Esophagus squamous epithelium (tissue), 4 donors: ENCODE results near the gene DGLUCY.

ENCODE experiments used
- POLR2A ChIP-seq, 4 donors: fragments of 450-650 bp; IDR thresholded peaks; one replicate each; pipeline ENCODE4 v1.6.1; 2017; ENCODE audit warnings: antibody characterized with exemption in 4 of 4, mild to moderate bottlenecking in 4 of 4, moderate library complexity in 3 of 4
- TF ChIP-seq, protein P1 (sequence below), 6 experiments: fragments of 450-650 bp in 4 of 6; fragments of 200-600 bp in 2 of 6; sonication (generic) in 2 of 6; IDR thresholded peaks; one replicate each; pipeline ENCODE4 v1.5.1; 2016 to 2019; ENCODE audit warnings: antibody characterized with exemption in 6 of 6, mild to moderate bottlenecking in 4 of 6, moderate library complexity in 4 of 6

GRCh38 chr14:91204657-91205056 is 90.8 kb downstream of the DGLUCY start:
- TF ChIP-seq, protein P1, sequence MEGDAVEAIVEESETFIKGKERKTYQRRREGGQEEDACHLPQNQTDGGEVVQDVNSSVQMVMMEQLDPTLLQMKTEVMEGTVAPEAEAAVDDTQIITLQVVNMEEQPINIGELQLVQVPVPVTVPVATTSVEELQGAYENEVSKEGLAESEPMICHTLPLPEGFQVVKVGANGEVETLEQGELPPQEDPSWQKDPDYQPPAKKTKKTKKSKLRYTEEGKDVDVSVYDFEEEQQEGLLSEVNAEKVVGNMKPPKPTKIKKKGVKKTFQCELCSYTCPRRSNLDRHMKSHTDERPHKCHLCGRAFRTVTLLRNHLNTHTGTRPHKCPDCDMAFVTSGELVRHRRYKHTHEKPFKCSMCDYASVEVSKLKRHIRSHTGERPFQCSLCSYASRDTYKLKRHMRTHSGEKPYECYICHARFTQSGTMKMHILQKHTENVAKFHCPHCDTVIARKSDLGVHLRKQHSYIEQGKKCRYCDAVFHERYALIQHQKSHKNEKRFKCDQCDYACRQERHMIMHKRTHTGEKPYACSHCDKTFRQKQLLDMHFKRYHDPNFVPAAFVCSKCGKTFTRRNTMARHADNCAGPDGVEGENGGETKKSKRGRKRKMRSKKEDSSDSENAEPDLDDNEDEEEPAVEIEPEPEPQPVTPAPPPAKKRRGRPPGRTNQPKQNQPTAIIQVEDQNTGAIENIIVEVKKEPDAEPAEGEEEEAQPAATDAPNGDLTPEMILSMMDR (IDR thresholded peaks at IDR 0.05), result no peak
- no peak for TF ChIP-seq POLR2A (IDR thresholded peaks at IDR 0.05)
